ENCODE results near the gene TRPM5.

TRPM5 gene

GRCh38 chr11:2474059-2474901, 30.0 kb upstream of the TRPM5 start:
- Histone ChIP-seq H3K4me3 (replicated peaks; ENCODE audit: insufficient read depth, low read length) (no peak overlapping the region), H3K27ac (replicated peaks) (no peak overlapping the region)
- no peak for DNase-seq (ENCODE audit: low read depth in 1 of 2, low spot score in 1 of 2)

GRCh38 chr11:2473361-2474058, 29.2 kb upstream of the TRPM5 start:
- Histone ChIP-seq H3K4me3 (replicated peaks; ENCODE audit: insufficient read depth, low read length) (no peak overlapping the region), H3K27ac (replicated peaks) (no peak overlapping the region), H3K27me3 (ENCODE audit: insufficient read depth, poor library complexity, severe bottlenecking) (no peaks in the 10 kb centered on the region)
- no peak for TF ChIP-seq POLR2AphosphoS5 (IDR thresholded peaks at IDR 0.05; ENCODE audit: low read depth)
- TF ChIP-seq SPI1 (IDR thresholded peaks at IDR 0.05; ENCODE audit: borderline replicate concordance, low read depth), result no peak
- TF ChIP-seq REST (IDR thresholded peaks at IDR 0.05; ENCODE audit: insufficient replicate concordance, low read depth), result no peak
- TF ChIP-seq GABPA (IDR thresholded peaks at IDR 0.05; ENCODE audit: low read depth), result no peak
- TF ChIP-seq CTCF (IDR thresholded peaks at IDR 0.05; ENCODE audit: insufficient read depth, low read length), result no peak
- DNase-seq (ENCODE audit: low read depth in 1 of 2, low spot score in 1 of 2), result no peak

More at GRCh38 chr11:2474059-2474901, 30.0 kb upstream of the TRPM5 start:
- TF ChIP-seq POLR2AphosphoS5 (IDR thresholded peaks at IDR 0.05; ENCODE audit: low read depth) (no peak), SPI1 (IDR thresholded peaks at IDR 0.05; ENCODE audit: borderline replicate concordance, low read depth) (no peak), REST (IDR thresholded peaks at IDR 0.05; ENCODE audit: insufficient replicate concordance, low read depth) (no peak), GABPA (IDR thresholded peaks at IDR 0.05; ENCODE audit: low read depth) (no peak), CTCF (IDR thresholded peaks at IDR 0.05; ENCODE audit: insufficient read depth, low read length) (no peak)
- no peaks in the 10 kb centered on the region for H3K27me3 ChIP-seq (ENCODE audit: insufficient read depth, poor library complexity, severe bottlenecking)

- no peak for TF ChIP-seq GABPA (IDR thresholded peaks at IDR 0.05; ENCODE audit: low read depth)
- no peak for TF ChIP-seq SPI1 (IDR thresholded peaks at IDR 0.05; ENCODE audit: borderline replicate concordance, low read depth)
- no peak for TF ChIP-seq POLR2AphosphoS5 (IDR thresholded peaks at IDR 0.05; ENCODE audit: low read depth)
- no peak for DNase-seq (ENCODE audit: low read depth in 1 of 2, low spot score in 1 of 2)
- H3K4me3 ChIP-seq (replicated peaks; ENCODE audit: insufficient read depth, low read length), result no peak overlapping the region
- no peak overlapping the region for H3K27ac ChIP-seq (replicated peaks)
- no peaks in the 10 kb centered on the region for H3K27me3 ChIP-seq (ENCODE audit: insufficient read depth, poor library complexity, severe bottlenecking)
These were observed 28.3 kb upstream of the TRPM5 start for GRCh38 chr11:2472428-2473186.

GRCh38 chr11:2471804-2472096, 27.4 kb upstream of the TRPM5 start:
- TF ChIP-seq SPI1 (IDR thresholded peaks at IDR 0.05; ENCODE audit: borderline replicate concordance, low read depth) (no peak), REST (IDR thresholded peaks at IDR 0.05; ENCODE audit: insufficient replicate concordance, low read depth) (no peak), POLR2AphosphoS5 (IDR thresholded peaks at IDR 0.05; ENCODE audit: low read depth) (no peak), CTCF (IDR thresholded peaks at IDR 0.05; ENCODE audit: insufficient read depth, low read length) (no peak), GABPA (IDR thresholded peaks at IDR 0.05; ENCODE audit: low read depth) (no peak)
- Histone ChIP-seq H3K4me3 (replicated peaks; ENCODE audit: insufficient read depth, low read length) (no peak overlapping the region), H3K27me3 (ENCODE audit: insufficient read depth, poor library complexity, severe bottlenecking) (no peaks in the 10 kb centered on the region), H3K27ac (replicated peaks) (no peak overlapping the region)
- DNase-seq (ENCODE audit: low read depth in 1 of 2, low spot score in 1 of 2), result no peak

Measured in HL-60 (cell line).